Rectal smooth muscle tissue (tissue), 1 donor: ENCODE measurements around the gene FAM151A.
"Not testable (repeated sequence)": the region's sequence is repeated elsewhere in the genome, so short reads cannot be mapped to it uniquely, and the experiment has no call there.

Source experiments
- H3K27ac ChIP-seq: one replicate; pipeline ENCODE4 v1.7.0; 2013; ENCODE audit warnings: low read depth, low read length, inconsistent platforms
- H3K27me3 ChIP-seq: one replicate; pipeline ENCODE4 v1.7.0; 2013; ENCODE audit warnings: low read length; ENCODE audit not compliant: control insufficient read depth, insufficient read depth
- H3K36me3 ChIP-seq: one replicate; pipeline ENCODE4 v1.7.0; 2013; ENCODE audit warnings: low read length; ENCODE audit not compliant: control insufficient read depth, insufficient read depth
- H3K4me1 ChIP-seq: one replicate; pipeline ENCODE4 v1.7.0; 2013; ENCODE audit warnings: low read length; ENCODE audit not compliant: control insufficient read depth, insufficient read depth
- H3K4me3 ChIP-seq: one replicate; pipeline ENCODE4 v1.7.0; 2013; ENCODE audit warnings: low read length
- H3K9ac ChIP-seq: one replicate; pipeline ENCODE4 v1.7.0; 2013; ENCODE audit warnings: low read length

The FAM151A gene

GRCh38 chr1:54650417-54650816 is 27.1 kb upstream of the FAM151A start:
- no peaks in the 10 kb centered on the region for H3K36me3 ChIP-seq
- no peak overlapping the region for H3K27ac ChIP-seq
- H3K4me1 ChIP-seq = peaks cover 5% of the 10 kb centered on the region
- no peak overlapping the region for H3K9ac ChIP-seq
- no peak overlapping the region for H3K4me3 ChIP-seq
- no peaks in the 10 kb centered on the region for H3K27me3 ChIP-seq

GRCh38 chr1:54649921-54650320 is 26.6 kb upstream of the FAM151A start:
- no peaks in the 10 kb centered on the region for H3K27me3 ChIP-seq
- no peak overlapping the region for H3K27ac ChIP-seq
- H3K4me1 ChIP-seq = peaks cover 5% of the 10 kb centered on the region
- H3K4me3 ChIP-seq = no peak overlapping the region
- no peak overlapping the region for H3K9ac ChIP-seq
- no peaks in the 10 kb centered on the region for H3K36me3 ChIP-seq

- no peaks in the 10 kb centered on the region for H3K27me3 ChIP-seq
- peaks cover 5% of the 10 kb centered on the region for H3K4me1 ChIP-seq
- no peak overlapping the region for H3K9ac ChIP-seq
- no peak overlapping the region for H3K27ac ChIP-seq
- no peaks in the 10 kb centered on the region for H3K36me3 ChIP-seq
- peak overlapping the region; percentile 12 for H3K4me3 ChIP-seq
Observed at GRCh38 chr1:54649130-54649898, 26.0 kb upstream of the FAM151A start.

GRCh38 chr1:54645806-54646676 is 22.7 kb upstream of the FAM151A start:
- Histone ChIP-seq H3K9ac (no peak overlapping the region), H3K4me1 (peaks cover 5% of the 10 kb centered on the region), H3K27me3 (no peaks in the 10 kb centered on the region), H3K4me3 (no peak overlapping the region), H3K27ac (no peak overlapping the region), H3K36me3 (no peaks in the 10 kb centered on the region)

- Histone ChIP-seq H3K36me3 (no peaks in the 10 kb centered on the region), H3K9ac (no peak overlapping the region), H3K4me3 (no peak overlapping the region), H3K27me3 (no peaks in the 10 kb centered on the region), H3K27ac (no peak overlapping the region), H3K4me1 (peaks cover 5% of the 10 kb centered on the region)
Observed at GRCh38 chr1:54643736-54644135, 20.4 kb upstream of the FAM151A start.

- Histone ChIP-seq H3K4me3 (no peak within 1 kb of the TSS), H3K27ac (no peak within 1 kb of the TSS), H3K36me3 (no peaks in the 10 kb centered on the region), H3K27me3 (no peaks in the 10 kb centered on the region), H3K4me1 (peaks cover 3% of the 10 kb centered on the region), H3K9ac (no peak within 1 kb of the TSS)
Observed at GRCh38 chr1:54640863-54641836, 17.8 kb upstream of the FAM151A start, which contains the start of gene MROH7. Gene MROH7 (plus strand): TSS chr1:54641786. CDS start chr1:54652927, 11,141 bp downstream.

GRCh38 chr1:54640361-54640760 is 17.0 kb upstream of the FAM151A start:
- Histone ChIP-seq H3K36me3 (no peaks in the 10 kb centered on the region), H3K27me3 (no peaks in the 10 kb centered on the region), H3K4me1 (no peaks in the 10 kb centered on the region), H3K4me3 (no peak overlapping the region), H3K9ac (no peak overlapping the region), H3K27ac (no peak overlapping the region)

GRCh38 chr1:54636461-54637446 is 13.4 kb upstream of the FAM151A start:
- not testable (repeated sequence) for H3K9ac ChIP-seq, H3K27me3 ChIP-seq, H3K4me3 ChIP-seq, H3K36me3 ChIP-seq, H3K4me1 ChIP-seq, H3K27ac ChIP-seq

GRCh38 chr1:54635804-54636203 is 12.5 kb upstream of the FAM151A start:
- H3K4me1 ChIP-seq, H3K4me3 ChIP-seq, H3K27ac ChIP-seq, H3K9ac ChIP-seq, H3K27me3 ChIP-seq, H3K36me3 ChIP-seq: not testable (repeated sequence)

- no peaks in the 10 kb centered on the region for H3K27me3 ChIP-seq
- no peak overlapping the region for H3K4me3 ChIP-seq
- H3K9ac ChIP-seq = no peak overlapping the region
- H3K36me3 ChIP-seq = no peaks in the 10 kb centered on the region
- no peak overlapping the region for H3K27ac ChIP-seq
- H3K4me1 ChIP-seq = no peaks in the 10 kb centered on the region
Observed at GRCh38 chr1:54627196-54627595, 3.9 kb upstream of the FAM151A start.
